Uterus (tissue), 2 donors: ENCODE measurements around the gene SLC25A44.

Experiments
- POLR2A ChIP-seq, 2 donors: fragments of 450-650 bp; IDR thresholded peaks; one replicate each; pipeline ENCODE4 v1.6.1; 2016; ENCODE audit warnings: antibody characterized with exemption in 2 of 2, mild to moderate bottlenecking in 1 of 2, moderate library complexity in 1 of 2
- TF ChIP-seq, protein P1 (sequence below), 4 experiments: fragments of 200-600 bp in 2 of 4; fragments of 450-650 bp in 2 of 4; sonication (generic) in 2 of 4; IDR thresholded peaks; one replicate each; pipeline ENCODE4 v1.5.1; 2016 to 2019; ENCODE audit warnings: antibody characterized with exemption in 4 of 4, mild to moderate bottlenecking in 2 of 4, moderate library complexity in 1 of 4

DNA sequence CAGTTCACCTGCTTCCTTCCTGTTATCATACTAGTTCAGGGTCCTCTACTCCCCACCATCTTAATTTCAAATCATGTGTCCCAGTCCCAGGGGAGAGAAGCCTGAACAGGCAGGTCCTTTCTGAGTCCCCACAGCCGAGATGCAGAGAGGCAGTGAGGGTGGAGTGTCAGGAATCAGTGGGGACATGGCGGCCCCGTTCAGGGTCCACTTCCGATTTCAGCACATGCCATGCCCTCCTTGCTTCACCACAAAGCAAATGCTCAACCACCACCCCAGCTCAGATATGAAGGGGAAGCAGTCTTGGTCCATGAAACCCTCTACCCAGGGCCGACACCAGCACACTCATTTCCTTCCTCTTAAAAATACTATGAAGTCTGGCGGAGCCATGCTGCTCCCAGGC is 45.7 kb upstream of the SLC25A44 start:
- TF ChIP-seq, protein P1, sequence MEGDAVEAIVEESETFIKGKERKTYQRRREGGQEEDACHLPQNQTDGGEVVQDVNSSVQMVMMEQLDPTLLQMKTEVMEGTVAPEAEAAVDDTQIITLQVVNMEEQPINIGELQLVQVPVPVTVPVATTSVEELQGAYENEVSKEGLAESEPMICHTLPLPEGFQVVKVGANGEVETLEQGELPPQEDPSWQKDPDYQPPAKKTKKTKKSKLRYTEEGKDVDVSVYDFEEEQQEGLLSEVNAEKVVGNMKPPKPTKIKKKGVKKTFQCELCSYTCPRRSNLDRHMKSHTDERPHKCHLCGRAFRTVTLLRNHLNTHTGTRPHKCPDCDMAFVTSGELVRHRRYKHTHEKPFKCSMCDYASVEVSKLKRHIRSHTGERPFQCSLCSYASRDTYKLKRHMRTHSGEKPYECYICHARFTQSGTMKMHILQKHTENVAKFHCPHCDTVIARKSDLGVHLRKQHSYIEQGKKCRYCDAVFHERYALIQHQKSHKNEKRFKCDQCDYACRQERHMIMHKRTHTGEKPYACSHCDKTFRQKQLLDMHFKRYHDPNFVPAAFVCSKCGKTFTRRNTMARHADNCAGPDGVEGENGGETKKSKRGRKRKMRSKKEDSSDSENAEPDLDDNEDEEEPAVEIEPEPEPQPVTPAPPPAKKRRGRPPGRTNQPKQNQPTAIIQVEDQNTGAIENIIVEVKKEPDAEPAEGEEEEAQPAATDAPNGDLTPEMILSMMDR (IDR thresholded peaks at IDR 0.05): no peak
- TF ChIP-seq POLR2A (IDR thresholded peaks at IDR 0.05): no peak
